ENCODE measurements around the gene TSHZ2. TPM values are rescaled to one million over a fixed set of nuclear protein-coding genes. Genes with fewer than 3 reads are reported as not detected.
A peak's percentile ranks its signal among the peaks of the same experiment; 100 is the strongest.

TSHZ2 gene
- total and polyA plus RNA-seq, 9 of the 15 experiments (the other 6 are each of a cell fraction or from before 2014, with no cell fraction given), result 0.03 to 0.20 (median 0.05) TPM; not detected in 4

DNA sequence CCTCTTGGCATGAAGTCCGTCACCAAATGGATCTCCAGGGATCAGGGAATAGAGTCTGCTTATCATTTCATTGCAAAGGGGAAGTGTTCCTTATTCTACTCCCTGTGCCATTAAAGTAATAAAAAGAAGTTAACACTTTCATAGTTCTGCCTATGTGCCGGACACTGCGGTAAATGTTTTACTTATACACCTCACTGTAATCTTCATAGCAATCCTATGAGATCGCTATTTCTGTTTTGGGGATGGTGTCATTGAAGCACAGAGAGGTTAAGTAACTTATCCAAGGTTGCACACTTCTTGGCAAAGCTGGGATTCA is 177.7 kb downstream of the TSHZ2 start (continued):
- TF ChIP-seq, protein P1, sequence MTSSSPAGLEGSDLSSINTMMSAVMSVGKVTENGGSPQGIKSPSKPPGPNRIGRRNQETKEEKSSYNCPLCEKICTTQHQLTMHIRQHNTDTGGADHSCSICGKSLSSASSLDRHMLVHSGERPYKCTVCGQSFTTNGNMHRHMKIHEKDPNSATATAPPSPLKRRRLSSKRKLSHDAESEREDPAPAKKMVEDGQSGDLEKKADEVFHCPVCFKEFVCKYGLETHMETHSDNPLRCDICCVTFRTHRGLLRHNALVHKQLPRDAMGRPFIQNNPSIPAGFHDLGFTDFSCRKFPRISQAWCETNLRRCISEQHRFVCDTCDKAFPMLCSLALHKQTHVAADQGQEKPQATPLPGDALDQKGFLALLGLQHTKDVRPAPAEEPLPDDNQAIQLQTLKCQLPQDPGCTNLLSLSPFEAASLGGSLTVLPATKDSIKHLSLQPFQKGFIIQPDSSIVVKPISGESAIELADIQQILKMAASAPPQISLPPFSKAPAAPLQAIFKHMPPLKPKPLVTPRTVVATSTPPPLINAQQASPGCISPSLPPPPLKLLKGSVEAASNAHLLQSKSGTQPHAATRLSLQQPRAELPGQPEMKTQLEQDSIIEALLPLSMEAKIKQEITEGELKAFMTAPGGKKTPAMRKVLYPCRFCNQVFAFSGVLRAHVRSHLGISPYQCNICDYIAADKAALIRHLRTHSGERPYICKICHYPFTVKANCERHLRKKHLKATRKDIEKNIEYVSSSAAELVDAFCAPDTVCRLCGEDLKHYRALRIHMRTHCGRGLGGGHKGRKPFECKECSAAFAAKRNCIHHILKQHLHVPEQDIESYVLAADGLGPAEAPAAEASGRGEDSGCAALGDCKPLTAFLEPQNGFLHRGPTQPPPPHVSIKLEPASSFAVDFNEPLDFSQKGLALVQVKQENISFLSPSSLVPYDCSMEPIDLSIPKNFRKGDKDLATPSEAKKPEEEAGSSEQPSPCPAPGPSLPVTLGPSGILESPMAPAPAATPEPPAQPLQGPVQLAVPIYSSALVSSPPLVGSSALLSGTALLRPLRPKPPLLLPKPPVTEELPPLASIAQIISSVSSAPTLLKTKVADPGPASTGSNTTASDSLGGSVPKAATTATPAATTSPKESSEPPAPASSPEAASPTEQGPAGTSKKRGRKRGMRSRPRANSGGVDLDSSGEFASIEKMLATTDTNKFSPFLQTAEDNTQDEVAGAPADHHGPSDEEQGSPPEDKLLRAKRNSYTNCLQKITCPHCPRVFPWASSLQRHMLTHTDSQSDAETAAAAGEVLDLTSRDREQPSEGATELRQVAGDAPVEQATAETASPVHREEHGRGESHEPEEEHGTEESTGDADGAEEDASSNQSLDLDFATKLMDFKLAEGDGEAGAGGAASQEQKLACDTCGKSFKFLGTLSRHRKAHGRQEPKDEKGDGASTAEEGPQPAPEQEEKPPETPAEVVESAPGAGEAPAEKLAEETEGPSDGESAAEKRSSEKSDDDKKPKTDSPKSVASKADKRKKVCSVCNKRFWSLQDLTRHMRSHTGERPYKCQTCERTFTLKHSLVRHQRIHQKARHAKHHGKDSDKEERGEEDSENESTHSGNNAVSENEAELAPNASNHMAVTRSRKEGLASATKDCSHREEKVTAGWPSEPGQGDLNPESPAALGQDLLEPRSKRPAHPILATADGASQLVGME (CRISPR knock-in tag; IDR thresholded peaks at IDR 0.05), result no peak

GRCh38 chr20:53150532-53150931 is 178.4 kb downstream of the TSHZ2 start:
- Histone ChIP-seq H4K20me1 (replicated peaks; ENCODE audit: control insufficient read depth, insufficient read depth, low read length) (no peaks in the 10 kb centered on the region), H3K4me3 (no peak overlapping the region), H3K36me3 (ENCODE audit: control insufficient read depth, insufficient read depth, low read length) (no peaks in the 10 kb centered on the region), H3K27me3 (ENCODE audit: control insufficient read depth in 2 of 2, insufficient read depth in 2 of 2, low read length in 2 of 2) (no peaks in the 10 kb centered on the region), H3K79me2 (ENCODE audit: control insufficient read depth, insufficient read depth, low read length) (no peaks in the 10 kb centered on the region), H3K4me2 (ENCODE audit: insufficient read depth, low read length) (no peak overlapping the region), H3K9ac (ENCODE audit: insufficient read depth in 1 of 2, low read depth in 2 of 2, low read length in 2 of 2) (no peak overlapping the region), H3K9me1 (ENCODE audit: control insufficient read depth, insufficient read depth, low read length) (no peaks in the 10 kb centered on the region), H3K27ac (ENCODE audit: extremely low read depth, low read depth, low read length) (no peak overlapping the region), H3K9me3 (replicated peaks; ENCODE audit: control insufficient read depth, insufficient read depth, low read depth, low read length) (no peaks in the 10 kb centered on the region), H2AFZ (ENCODE audit: low read depth, low read length) (no peak overlapping the region), H3K4me1 (replicated peaks in 1 of 2; ENCODE audit: control insufficient read depth in 2 of 2, insufficient read depth in 2 of 2, low read length in 2 of 2) (peaks cover 0 to 6% of the 10 kb centered on the region in 2 experiments; a peak in 3 of 5 replicates)
- ChIA-PET POLR2A (interaction anchor here (0.7 kb wide), 1 partner anchor 35 kb away, joined by 3 read pairs; no protein-coding TSS in a partner anchor), CTCF (ENCODE audit: low intra/inter-chr PET ratio) (no interaction called here)
- TF ChIP-seq RBBP5 (IDR thresholded peaks at IDR 0.05; ENCODE audit: borderline replicate concordance, insufficient read depth, low read length, poor library complexity, severe bottlenecking) (no peak), ZNF512 (tag; IDR thresholded peaks at IDR 0.05) (peak; percentile 83)
- DNase-seq (ENCODE audit: extremely low read depth in 1 of 4, low spot score in 3 of 4) (no peak), ATAC-seq (no peak), FAIRE-seq (no peak)
- in situ Hi-C loops (cut with MboI) (no loop called here), intact Hi-C loops (cut with micrococcal nuclease) (no loop called here)
- no TSS peak for BruUV-seq (replicated peaks)
- WGBS (ENCODE audit: insufficient coverage, low coverage, missing lambda C conversion rate), result 9% methylated on average over 1 of the region's 1 CpG
